Measurements from ENCODE around the gene TIGIT.
"Not testable (repeated sequence)": the region's sequence is repeated elsewhere in the genome, so short reads cannot be mapped to it uniquely, and the experiment has no call there.

The TIGIT gene

DNA sequence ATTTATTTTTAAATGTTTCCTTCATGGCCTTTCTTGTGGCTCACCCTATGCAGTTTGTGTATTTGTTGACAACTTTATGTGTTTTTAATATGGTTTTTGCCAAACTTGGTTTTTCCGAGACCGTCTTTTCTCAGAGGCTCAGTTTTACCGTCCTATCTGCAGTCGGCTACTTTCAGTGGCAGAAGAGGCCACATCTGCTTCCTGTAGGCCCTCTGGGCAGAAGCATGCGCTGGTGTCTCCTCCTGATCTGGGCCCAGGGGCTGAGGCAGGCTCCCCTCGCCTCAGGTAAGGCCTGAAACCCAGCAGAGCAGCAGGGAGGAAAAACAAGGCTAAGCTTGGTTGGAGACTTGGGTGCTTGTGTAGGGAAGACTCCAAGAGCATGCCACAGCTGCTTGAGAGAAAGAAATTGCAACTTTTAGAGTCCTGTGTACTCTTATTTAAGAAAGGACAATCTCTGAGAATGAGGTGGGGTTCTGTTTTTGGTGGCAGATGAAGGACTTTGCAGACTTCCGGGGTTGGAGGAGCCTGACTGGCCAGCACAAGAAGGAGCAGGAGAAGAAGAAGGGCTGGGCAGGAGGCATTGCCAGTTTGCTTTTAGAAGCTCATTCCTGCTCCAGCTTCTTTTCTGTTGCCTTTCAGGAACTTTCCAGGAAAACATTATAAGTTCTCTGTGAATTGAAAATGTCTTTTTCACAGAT, at the start of gene TIGIT:
TIGIT (plus strand) TSS at position 191 of the 698 bp plus-strand sequence; CDS start at position 225, 34 bp downstream.
- DNase-seq, result no peak

DNA sequence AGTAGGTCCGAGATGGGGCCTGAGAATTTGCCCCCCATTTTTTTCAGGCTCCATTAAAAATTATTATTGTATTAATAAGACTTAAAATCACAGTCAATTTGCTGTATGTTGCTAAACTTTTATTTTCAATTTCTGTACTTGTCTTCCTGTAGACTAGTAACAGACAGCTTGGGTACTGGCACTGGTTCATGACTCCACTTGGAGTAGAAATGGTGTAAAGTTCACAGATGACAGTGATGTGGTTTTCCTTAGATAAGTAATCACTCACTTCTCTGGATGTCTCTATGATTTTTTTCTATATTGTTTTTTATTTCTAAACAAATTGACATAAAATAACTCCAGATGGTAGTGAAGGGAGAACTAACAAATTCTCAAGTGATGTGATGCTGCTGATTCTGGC, 40.9 kb upstream of the TIGIT start:
- DNase-seq, result no peak

- no peak for DNase-seq
These were observed 40.3 kb upstream of the TIGIT start for GRCh38 chr3:114253505-114253904.

DNA sequence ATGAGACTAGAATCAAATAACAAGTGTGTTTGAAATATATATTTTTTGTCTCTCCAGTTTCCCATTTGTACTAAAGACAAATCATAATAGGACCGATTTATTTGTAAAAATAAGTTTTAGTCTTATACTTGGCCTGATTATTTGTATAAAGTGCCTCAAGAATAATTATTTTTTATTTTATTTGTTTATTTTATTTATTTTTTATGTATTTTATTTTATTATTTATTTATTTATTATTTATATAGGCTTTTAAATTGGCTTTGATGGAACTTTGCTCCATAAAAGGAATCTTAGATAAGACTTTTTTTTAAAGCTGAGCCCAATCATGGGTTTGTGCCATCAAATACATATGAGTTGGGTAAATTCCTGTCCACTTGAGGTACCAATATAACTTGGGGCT, 34.3 kb upstream of the TIGIT start:
- DNase-seq, result no peak

GRCh38 chr3:114260152-114260551, 33.7 kb upstream of the TIGIT start:
- no peak for DNase-seq

- no peak for DNase-seq
These were observed 23.8 kb upstream of the TIGIT start for GRCh38 chr3:114270019-114270418.

DNA sequence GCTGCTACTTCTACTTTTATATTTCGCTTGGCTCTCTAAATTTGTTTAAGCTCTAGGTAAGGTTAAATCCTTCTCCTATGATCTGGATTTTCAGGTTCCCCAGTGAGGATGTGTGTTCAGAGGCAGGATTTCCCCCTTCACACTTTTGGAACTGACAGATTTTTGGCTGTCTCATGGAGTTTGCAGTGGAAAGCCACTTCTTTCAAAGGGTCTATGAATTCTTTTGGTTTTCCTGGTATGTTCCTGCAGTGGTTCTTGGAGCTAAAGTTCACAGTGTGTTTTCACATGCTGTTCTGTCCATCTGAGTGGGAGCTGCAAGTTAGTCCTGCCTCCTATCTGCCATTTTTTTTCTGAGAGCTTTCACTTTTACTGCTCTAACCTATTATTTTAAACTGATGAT, 21.6 kb upstream of the TIGIT start:
- DNase-seq, result no peak

- no peak for DNase-seq
These were observed 18.9 kb upstream of the TIGIT start for GRCh38 chr3:114274929-114275328.

- DNase-seq, result not testable (repeated sequence)
These were observed 17.0 kb upstream of the TIGIT start for GRCh38 chr3:114276856-114277255.

- DNase-seq, result no peak
These were observed 9.2 kb upstream of the TIGIT start for GRCh38 chr3:114284644-114285043.

DNA sequence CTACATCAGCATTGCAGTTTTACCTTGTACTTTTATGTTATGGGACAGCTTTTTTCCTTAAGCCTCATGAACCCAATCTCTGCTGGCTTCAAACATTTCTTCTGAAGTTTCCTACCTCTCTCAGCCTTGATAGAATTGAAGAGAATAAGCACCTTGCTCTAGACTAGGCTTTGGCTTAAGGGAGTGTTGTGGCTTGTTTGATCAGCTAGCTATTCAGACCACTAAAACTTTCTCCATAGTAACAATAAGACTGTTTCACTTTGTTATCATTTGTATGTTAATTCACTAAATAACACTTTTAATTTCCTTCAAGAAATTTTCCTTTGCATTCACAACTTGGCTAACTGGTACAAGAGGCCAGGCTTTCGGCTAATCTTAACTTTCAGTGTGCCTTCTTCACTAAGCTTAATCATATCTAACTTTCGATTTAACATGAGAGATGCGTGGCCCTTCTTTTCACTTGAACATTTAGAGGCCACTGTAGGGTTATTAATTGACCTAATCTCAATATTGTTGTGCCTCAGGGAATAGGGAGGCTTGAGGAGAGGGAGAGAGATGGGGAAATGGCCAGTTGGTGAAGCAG, 8.1 kb upstream of the TIGIT start:
- no peak for DNase-seq

- no peak for DNase-seq
These were observed 7.6 kb upstream of the TIGIT start for GRCh38 chr3:114286266-114286665.

GRCh38 chr3:114290911-114291901, 2.6 kb upstream of the TIGIT start:
- peak; percentile 27 to 43 for DNase-seq

GRCh38 chr3:114294940-114295480, 1.2 kb downstream of the TIGIT start:
- DNase-seq, result no peak

GRCh38 chr3:114295946-114296345, 2.1 kb downstream of the TIGIT start:
- no peak for DNase-seq

GRCh38 chr3:114299421-114299820, 5.6 kb downstream of the TIGIT start:
- no peak for DNase-seq

GRCh38 chr3:114299941-114300624, 6.3 kb downstream of the TIGIT start:
- no peak for DNase-seq

- DNase-seq, result no peak
These were observed 13.5 kb downstream of the TIGIT start for GRCh38 chr3:114307222-114307830.

DNA sequence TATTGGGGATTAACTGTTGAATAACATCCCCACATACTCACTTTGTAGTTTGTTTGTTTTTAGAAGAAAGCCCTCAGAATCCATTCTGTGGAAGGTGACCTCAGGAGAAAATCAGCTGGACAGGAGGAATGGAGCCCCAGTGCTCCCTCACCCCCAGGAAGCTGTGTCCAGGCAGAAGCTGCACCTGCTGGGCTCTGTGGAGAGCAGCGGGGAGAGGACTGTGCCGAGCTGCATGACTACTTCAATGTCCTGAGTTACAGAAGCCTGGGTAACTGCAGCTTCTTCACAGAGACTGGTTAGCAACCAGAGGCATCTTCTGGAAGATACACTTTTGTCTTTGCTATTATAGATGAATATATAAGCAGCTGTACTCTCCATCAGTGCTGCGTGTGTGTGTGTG, 14.0 kb downstream of the TIGIT start:
- no peak for DNase-seq

- DNase-seq, result no peak
These were observed 14.5 kb downstream of the TIGIT start for GRCh38 chr3:114308377-114308776.

GRCh38 chr3:114308830-114309229, 15.0 kb downstream of the TIGIT start:
- no peak for DNase-seq

- no peak for DNase-seq
These were observed 16.9 kb downstream of the TIGIT start for GRCh38 chr3:114310695-114311094.

Data from NCI-H187 (cell line).